Parathyroid adenoma (tissue), 2 donors: ENCODE data around the gene ZNF738.

Experiments used
- H2AFZ ChIP-seq: fragments of 300-600 bp; sonication (generic); one replicate; pipeline ENCODE4 v1.7.0; 2017; ENCODE audit warnings: antibody characterized with exemption, mild to moderate bottlenecking
- H3K27ac ChIP-seq: fragments of 300-600 bp; sonication (generic); one replicate; pipeline ENCODE4 v1.7.0; 2017
- H3K27me3 ChIP-seq: fragments of 300-600 bp; sonication (generic); one replicate; pipeline ENCODE4 v1.7.0; 2017; ENCODE audit warnings: low read length; ENCODE audit not compliant: control insufficient read depth, insufficient read depth
- H3K36me3 ChIP-seq: fragments of 300-600 bp; sonication (generic); one replicate; pipeline ENCODE4 v1.7.0; 2017; ENCODE audit warnings: low read length; ENCODE audit not compliant: control insufficient read depth, insufficient read depth
- H3K4me1 ChIP-seq: fragments of 300-600 bp; sonication (generic); one replicate; pipeline ENCODE4 v1.7.0; 2017; ENCODE audit warnings: control low read depth
- H3K4me2 ChIP-seq: fragments of 300-600 bp; sonication (generic); one replicate; pipeline ENCODE4 v1.7.0; 2017; ENCODE audit warnings: low read length
- H3K4me3 ChIP-seq: fragments of 300-600 bp; sonication (generic); one replicate; pipeline ENCODE4 v1.7.0; 2017; ENCODE audit warnings: low read depth, low read length
- H3K79me2 ChIP-seq: fragments of 300-600 bp; sonication (generic); one replicate; pipeline ENCODE4 v1.7.0; 2017; ENCODE audit warnings: control low read depth
- H3K9ac ChIP-seq: fragments of 300-600 bp; sonication (generic); one replicate; pipeline ENCODE4 v1.7.0; 2017; ENCODE audit warnings: mild to moderate bottlenecking
- H3K9me3 ChIP-seq: fragments of 300-600 bp; sonication (generic); one replicate; pipeline ENCODE4 v1.7.0; 2017; ENCODE audit warnings: low read length; ENCODE audit not compliant: control insufficient read depth
- TF ChIP-seq, protein P1 (sequence below): fragments of 300-600 bp; sonication (generic); IDR thresholded peaks from one replicate; pipeline ENCODE4 v1.7.0; 2017; ENCODE audit warnings: antibody characterized with exemption, mild to moderate bottlenecking
- donor health status: primary hyperparathyroidism.

Gene ZNF738

DNA sequence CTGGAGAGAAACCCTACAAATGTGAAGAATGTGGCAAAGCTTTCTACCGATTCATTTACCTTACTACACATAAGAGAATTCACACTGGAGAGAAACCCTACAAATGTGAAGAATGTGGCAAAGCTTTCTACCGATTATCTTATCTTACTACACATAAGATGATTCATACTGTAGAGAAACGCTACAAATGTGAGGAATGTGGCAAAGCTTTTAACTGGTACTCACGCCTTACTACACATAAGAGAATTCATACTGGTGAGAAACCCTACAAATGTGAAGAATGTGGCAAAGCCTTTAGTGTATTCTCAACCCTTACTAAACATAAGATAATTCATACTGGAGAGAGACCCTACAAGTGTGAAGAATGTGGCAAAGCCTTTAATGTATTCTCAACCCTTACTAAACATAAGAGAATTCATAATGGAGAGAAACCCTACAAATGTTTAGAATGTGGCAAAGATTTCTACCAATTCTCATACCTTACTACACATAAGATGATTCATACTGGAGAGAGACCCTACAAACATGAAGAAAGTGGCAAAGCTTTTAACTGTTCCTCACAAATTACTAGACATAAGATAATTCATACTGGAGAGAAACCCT, 25.3 kb downstream of the ZNF738 start:
- H3K27me3 ChIP-seq: no peaks in the 10 kb centered on the region
- peaks cover 3% of the 10 kb centered on the region for H3K9me3 ChIP-seq
- no peak overlapping the region for H3K27ac ChIP-seq
- no peaks in the 10 kb centered on the region for H3K36me3 ChIP-seq
- no peak overlapping the region for H3K4me3 ChIP-seq
- no peak overlapping the region for H2AFZ ChIP-seq
- no peaks in the 10 kb centered on the region for H3K4me1 ChIP-seq
- no peaks in the 10 kb centered on the region for H3K79me2 ChIP-seq
- no peak overlapping the region for H3K9ac ChIP-seq
- TF ChIP-seq, protein P1, sequence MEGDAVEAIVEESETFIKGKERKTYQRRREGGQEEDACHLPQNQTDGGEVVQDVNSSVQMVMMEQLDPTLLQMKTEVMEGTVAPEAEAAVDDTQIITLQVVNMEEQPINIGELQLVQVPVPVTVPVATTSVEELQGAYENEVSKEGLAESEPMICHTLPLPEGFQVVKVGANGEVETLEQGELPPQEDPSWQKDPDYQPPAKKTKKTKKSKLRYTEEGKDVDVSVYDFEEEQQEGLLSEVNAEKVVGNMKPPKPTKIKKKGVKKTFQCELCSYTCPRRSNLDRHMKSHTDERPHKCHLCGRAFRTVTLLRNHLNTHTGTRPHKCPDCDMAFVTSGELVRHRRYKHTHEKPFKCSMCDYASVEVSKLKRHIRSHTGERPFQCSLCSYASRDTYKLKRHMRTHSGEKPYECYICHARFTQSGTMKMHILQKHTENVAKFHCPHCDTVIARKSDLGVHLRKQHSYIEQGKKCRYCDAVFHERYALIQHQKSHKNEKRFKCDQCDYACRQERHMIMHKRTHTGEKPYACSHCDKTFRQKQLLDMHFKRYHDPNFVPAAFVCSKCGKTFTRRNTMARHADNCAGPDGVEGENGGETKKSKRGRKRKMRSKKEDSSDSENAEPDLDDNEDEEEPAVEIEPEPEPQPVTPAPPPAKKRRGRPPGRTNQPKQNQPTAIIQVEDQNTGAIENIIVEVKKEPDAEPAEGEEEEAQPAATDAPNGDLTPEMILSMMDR: no peak
- no peak overlapping the region for H3K4me2 ChIP-seq

DNA sequence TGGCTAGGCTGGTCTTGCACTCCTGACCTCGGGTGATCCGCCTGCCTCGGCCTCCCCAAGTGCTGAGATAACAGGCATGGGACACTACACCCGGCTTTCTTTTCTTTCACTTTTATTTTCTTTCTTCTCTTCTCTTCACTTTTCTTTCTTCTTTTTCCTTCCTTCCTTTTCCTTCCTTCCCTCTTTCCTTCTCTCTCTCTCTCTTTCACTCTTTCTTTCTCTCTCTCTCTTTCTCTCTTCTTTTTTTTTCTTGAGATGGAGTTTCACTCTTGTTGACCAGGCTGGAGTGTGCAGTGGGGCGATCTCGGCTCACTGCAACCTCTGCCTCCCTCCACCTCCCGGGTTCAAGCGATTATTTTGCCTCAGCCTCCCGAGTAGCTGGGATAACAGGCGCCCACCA, 37.3 kb downstream of the ZNF738 start:
- no peak overlapping the region for H3K4me3 ChIP-seq
- no peak overlapping the region for H3K9ac ChIP-seq
- peaks cover 5% of the 10 kb centered on the region for H3K4me1 ChIP-seq
- no peaks in the 10 kb centered on the region for H3K27me3 ChIP-seq
- no peaks in the 10 kb centered on the region for H3K36me3 ChIP-seq
- no peak overlapping the region for H3K4me2 ChIP-seq
- H3K27ac ChIP-seq: no peak overlapping the region
- H3K79me2 ChIP-seq: peaks cover 6% of the 10 kb centered on the region
- no peaks in the 10 kb centered on the region for H3K9me3 ChIP-seq
- H2AFZ ChIP-seq: peak overlapping the region; percentile 95
- TF ChIP-seq, protein P1: no peak

DNA sequence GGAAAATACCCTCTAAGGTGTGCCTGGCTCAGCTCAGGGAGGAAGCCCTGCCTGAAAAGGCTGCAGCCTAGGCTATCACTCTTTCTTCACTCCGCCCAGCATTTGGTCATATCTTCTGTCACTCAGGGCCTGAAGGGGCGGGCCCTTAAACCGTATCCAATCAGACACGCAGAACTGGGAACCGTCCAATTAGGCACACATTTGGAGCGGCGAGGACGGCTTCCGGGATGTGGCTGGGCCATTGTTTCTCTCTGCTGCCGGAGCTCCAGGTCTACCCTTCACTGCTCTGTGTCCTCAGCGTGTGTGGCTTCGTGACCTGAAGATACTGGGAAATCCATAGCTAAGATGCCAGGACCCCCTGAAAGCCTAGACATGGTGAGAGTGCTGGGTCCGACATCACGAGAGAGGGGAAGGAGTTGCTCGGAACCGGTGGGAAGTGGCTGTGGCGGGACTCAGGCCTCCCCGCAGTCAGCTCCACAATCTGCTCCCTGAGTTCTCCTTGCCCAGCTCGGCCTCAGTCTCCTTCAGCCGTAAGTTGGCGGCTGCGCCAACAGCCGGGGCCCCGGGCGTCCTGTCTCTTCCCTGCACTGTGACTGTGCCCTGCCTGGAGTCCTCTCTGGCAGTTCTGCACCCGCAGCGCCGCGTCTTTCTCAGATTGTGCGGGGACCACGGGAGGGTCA, 38.2 kb downstream of the ZNF738 start, which contains the start of gene ZNF493:
Gene ZNF493, plus strand, starts transcription at position 241 of the 680 bp plus-strand sequence. Its CDS starts 105 bp downstream, at position 346.
- Histone ChIP-seq H3K9me3 (no peaks in the 10 kb centered on the region), H3K27me3 (no peaks in the 10 kb centered on the region), H3K4me2 (peak within 1 kb of the TSS; percentile 72), H3K4me1 (peaks cover 5% of the 10 kb centered on the region), H2AFZ (peak within 1 kb of the TSS; percentile 95), H3K9ac (peak within 1 kb of the TSS; percentile 94), H3K27ac (peak within 1 kb of the TSS; percentile 82), H3K79me2 (peaks cover 7% of the 10 kb centered on the region), H3K4me3 (peak within 1 kb of the TSS; percentile 99), H3K36me3 (no peaks in the 10 kb centered on the region)
- TF ChIP-seq, protein P1: no peak

DNA sequence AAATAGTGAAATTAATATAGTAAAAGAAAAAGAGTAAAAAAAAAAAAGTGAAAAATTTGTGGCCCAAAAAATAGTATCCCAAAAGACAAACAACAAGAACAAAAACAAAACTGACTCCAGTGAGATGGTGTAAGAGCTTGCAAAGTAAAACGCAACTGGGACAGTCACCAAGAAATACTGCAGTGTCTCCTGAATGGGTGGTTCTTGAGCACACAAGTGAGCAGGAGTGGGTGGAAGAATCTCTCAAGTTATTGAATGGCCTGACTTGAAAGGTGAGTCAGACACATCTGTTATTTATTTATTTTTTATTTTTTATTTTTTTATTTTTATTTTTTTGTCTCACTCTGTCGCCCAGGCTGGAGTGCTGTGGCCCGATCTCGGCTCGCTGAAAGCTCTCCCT, 40.1 kb downstream of the ZNF738 start:
- peaks cover 8% of the 10 kb centered on the region for H3K4me1 ChIP-seq
- H3K79me2 ChIP-seq: peaks cover 11% of the 10 kb centered on the region
- H3K4me3 ChIP-seq: no peak overlapping the region
- no peak overlapping the region for H3K27ac ChIP-seq
- H3K36me3 ChIP-seq: no peaks in the 10 kb centered on the region
- H3K4me2 ChIP-seq: no peak overlapping the region
- TF ChIP-seq, protein P1: no peak
- H3K9ac ChIP-seq: no peak overlapping the region
- no peaks in the 10 kb centered on the region for H3K27me3 ChIP-seq
- no peak overlapping the region for H2AFZ ChIP-seq
- no peaks in the 10 kb centered on the region for H3K9me3 ChIP-seq
